ENCODE data around the gene SLC35B2. TPM values are rescaled to one million over a fixed set of nuclear protein-coding genes. Genes with fewer than 3 reads are reported as not detected.

The SLC35B2 gene
- total RNA-seq, 1 donor from 2014 or later, result 23.8 TPM

GRCh38 chr6:44303842-44304241 is 46.5 kb upstream of the SLC35B2 start:
- no peaks in the 10 kb centered on the region for H3K4me1 ChIP-seq
- DNase-seq (no peak), ATAC-seq (no peak)
- no peak overlapping the region for H3K27ac ChIP-seq
- TF ChIP-seq CTCF (IDR thresholded peaks at IDR 0.05), result no peak
- H3K4me3 ChIP-seq, result no peak overlapping the region
- no peaks in the 10 kb centered on the region for H3K9me3 ChIP-seq
- peaks cover 87% of the 10 kb centered on the region for H3K36me3 ChIP-seq
- no peaks in the 10 kb centered on the region for H3K27me3 ChIP-seq (ENCODE audit: low read depth)
- intact Hi-C loops (cut with DNase I), result no loop called here

DNA sequence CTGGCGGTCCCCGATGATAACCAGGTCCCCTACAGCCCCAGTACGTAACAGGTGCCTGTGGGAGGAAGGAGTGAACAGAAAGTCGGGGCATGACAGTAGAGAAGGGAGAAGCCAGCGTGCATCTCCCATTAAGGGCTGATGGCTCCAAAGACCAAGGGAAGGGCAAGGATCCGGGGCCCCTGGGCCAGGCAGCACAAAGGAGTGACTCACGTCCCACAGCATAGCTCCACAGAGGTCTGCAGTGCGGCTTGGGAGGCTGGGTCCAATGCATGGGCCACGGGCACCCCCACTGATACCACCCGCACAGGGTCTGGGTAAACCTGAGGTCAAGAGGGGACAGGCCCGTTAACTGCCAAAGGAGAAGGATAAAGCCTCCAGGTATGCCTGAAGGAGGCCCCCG is 45.5 kb upstream of the SLC35B2 start:
- Histone ChIP-seq H3K4me1 (peaks cover 2% of the 10 kb centered on the region), H3K27ac (no peak overlapping the region), H3K4me3 (no peak overlapping the region), H3K36me3 (peaks cover 77% of the 10 kb centered on the region), H3K27me3 (ENCODE audit: low read depth) (peaks cover 6% of the 10 kb centered on the region), H3K9me3 (no peaks in the 10 kb centered on the region)
- TF ChIP-seq CTCF (IDR thresholded peaks at IDR 0.05), result no peak
- DNase-seq (no peak), ATAC-seq (no peak)
- intact Hi-C loops (cut with DNase I), result no loop called here

DNA sequence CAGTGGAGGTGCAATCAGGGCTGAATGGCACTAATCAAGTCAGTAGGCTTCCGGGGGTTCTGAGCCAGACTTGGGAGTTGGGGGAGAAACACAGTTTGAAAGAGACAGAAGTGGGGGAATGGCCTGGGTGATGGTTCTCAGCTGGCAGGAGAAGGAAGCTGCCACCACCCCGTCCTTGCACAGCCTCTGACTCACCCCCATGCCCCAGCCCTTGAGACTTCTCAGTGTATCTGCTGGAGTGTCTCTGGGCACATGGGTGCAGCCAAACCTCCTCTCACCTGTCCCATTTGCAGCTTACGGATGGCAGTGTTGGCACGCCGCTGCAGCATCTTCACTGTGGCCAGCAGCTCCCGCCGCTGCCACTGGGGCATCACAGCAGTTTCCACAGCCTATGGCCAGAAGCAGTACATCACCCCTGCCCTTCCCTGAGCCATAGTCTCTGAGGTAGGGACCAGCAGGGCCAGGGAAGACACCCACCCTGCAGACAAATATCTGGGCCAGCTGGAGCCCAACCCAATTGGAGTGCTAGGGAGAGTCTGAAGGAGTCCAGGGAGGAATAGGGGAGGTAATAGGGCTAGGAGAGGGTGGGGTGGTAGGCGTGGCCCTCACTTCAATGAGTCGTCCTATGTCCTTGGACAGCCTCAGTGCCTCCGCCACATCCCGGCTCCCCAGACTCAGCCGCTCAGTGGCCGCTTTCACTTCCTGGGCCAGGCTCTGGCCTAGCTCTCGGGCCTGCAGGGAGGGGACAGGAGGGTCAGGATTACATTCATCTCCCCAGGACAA is 44.6 kb upstream of the SLC35B2 start:
- H3K27ac ChIP-seq, result no peak overlapping the region
- peaks cover 15% of the 10 kb centered on the region for H3K27me3 ChIP-seq (ENCODE audit: low read depth)
- TF ChIP-seq CTCF (IDR thresholded peaks at IDR 0.05), result no peak
- peaks cover 69% of the 10 kb centered on the region for H3K36me3 ChIP-seq
- H3K9me3 ChIP-seq, result no peaks in the 10 kb centered on the region
- no peak for DNase-seq
- H3K4me3 ChIP-seq, result no peak overlapping the region
- intact Hi-C loops (cut with DNase I), result no loop called here
- peaks cover 11% of the 10 kb centered on the region for H3K4me1 ChIP-seq
- no peak for ATAC-seq

GRCh38 chr6:44301106-44301505 is 43.8 kb upstream of the SLC35B2 start:
- intact Hi-C loops (cut with DNase I), result no loop called here
- H3K36me3 ChIP-seq, result peaks cover 61% of the 10 kb centered on the region
- H3K27ac ChIP-seq, result no peak overlapping the region
- no peak for TF ChIP-seq CTCF (IDR thresholded peaks at IDR 0.05)
- peaks cover 24% of the 10 kb centered on the region for H3K27me3 ChIP-seq (ENCODE audit: low read depth)
- no peaks in the 10 kb centered on the region for H3K9me3 ChIP-seq
- ATAC-seq (no peak), DNase-seq (no peak)
- H3K4me1 ChIP-seq, result peaks cover 14% of the 10 kb centered on the region
- no peak overlapping the region for H3K4me3 ChIP-seq

GRCh38 chr6:44300292-44300823 is 43.0 kb upstream of the SLC35B2 start:
- no peak for TF ChIP-seq CTCF (IDR thresholded peaks at IDR 0.05)
- intact Hi-C loops (cut with DNase I), result no loop called here
- peaks cover 53% of the 10 kb centered on the region for H3K36me3 ChIP-seq
- no peaks in the 10 kb centered on the region for H3K9me3 ChIP-seq
- H3K27ac ChIP-seq, result no peak overlapping the region
- H3K4me3 ChIP-seq, result no peak overlapping the region
- no peak for ATAC-seq
- H3K4me1 ChIP-seq, result peaks cover 14% of the 10 kb centered on the region
- DNase-seq, result no peak
- peaks cover 31% of the 10 kb centered on the region for H3K27me3 ChIP-seq (ENCODE audit: low read depth)
